OCI-LY7 (cell line): ENCODE results near the gene DHX29. TPM values are rescaled to one million over a fixed set of nuclear protein-coding genes. Genes with fewer than 3 reads are reported as not detected.

Experiments used
- BruUV-seq: library from RNA; stranded (reverse); fragments of 400-500 nt; replicated peaks from 2 replicates; lab custom pipeline; 2021; lab: Mats Ljungman, UMichigan
- CTCF ChIA-PET: fragments of 300-600 bp; sonication (Branson Sonifier 250); formaldehyde crosslinking; loops from one replicate; lab custom pipeline; 2022; ENCODE audit warnings: antibody characterized with exemption; ENCODE audit not compliant: unreplicated experiment; lab: Charles Lee
- POLR2A ChIA-PET: fragments of 300-600 bp; sonication (Branson Sonifier 250); formaldehyde crosslinking; loops from one replicate; lab custom pipeline; 2022; ENCODE audit warnings: antibody characterized with exemption; lab: Charles Lee
- DNase-seq: peaks from one replicate; pipeline ENCODE4 v3.0.0-alpha.2; 2015; ENCODE audit warnings: low spot score
- H2AFZ ChIP-seq: fragments of 200-600 bp; sonication (generic), shearing (Covaris generic); 2 replicates; pipeline ENCODE4 v1.6.1; 2014; ENCODE audit warnings: mild to moderate bottlenecking, antibody characterized with exemption, low read length, moderate library complexity
- H3K27ac ChIP-seq: fragments of 200-600 bp; sonication (generic); 2 replicates; pipeline ENCODE4 v1.5.1; 2014; ENCODE audit warnings: mixed run types, low read depth, mild to moderate bottlenecking, moderate library complexity, low read length, inconsistent platforms; ENCODE audit not compliant: poor library complexity, severe bottlenecking
- H3K36me3 ChIP-seq: fragments of 200-600 bp; sonication (generic); 2 replicates; pipeline ENCODE4 v1.6.1; 2014; ENCODE audit warnings: mild to moderate bottlenecking, antibody characterized with exemption, low read length, moderate library complexity, mixed read lengths; ENCODE audit not compliant: insufficient read depth
- H3K4me1 ChIP-seq: fragments of 200-600 bp; sonication (generic); 2 replicates; pipeline ENCODE4 v1.5.1; 2014; ENCODE audit warnings: mild to moderate bottlenecking, low read length; ENCODE audit not compliant: insufficient read depth, poor library complexity, severe bottlenecking
- H3K4me2 ChIP-seq: fragments of 200-600 bp; sonication (generic); 2 replicates; pipeline ENCODE4 v1.6.1; 2014; ENCODE audit warnings: mild to moderate bottlenecking, low read length
- H3K4me3 ChIP-seq: fragments of 200-600 bp; sonication (generic); 2 replicates; pipeline ENCODE4 v1.5.1; 2014; ENCODE audit warnings: mild to moderate bottlenecking, low read depth, low read length; ENCODE audit not compliant: poor library complexity, severe bottlenecking
- H3K79me2 ChIP-seq: fragments of 200-600 bp; sonication (generic); 2 replicates; pipeline ENCODE4 v1.6.1; 2016; ENCODE audit warnings: low read depth, mild to moderate bottlenecking, low read length, moderate library complexity, mixed read lengths; ENCODE audit not compliant: insufficient read depth
- H3K9me2 ChIP-seq: fragments of 200-600 bp; sonication (generic); 2 replicates; pipeline ENCODE4 v1.6.1; 2016; ENCODE audit warnings: mild to moderate bottlenecking, low read length, mixed read lengths; ENCODE audit not compliant: insufficient read depth
- H3K9me3 ChIP-seq: fragments of 200-600 bp; sonication (generic); 2 replicates; pipeline ENCODE4 v1.6.1; 2014; ENCODE audit warnings: mild to moderate bottlenecking, mixed run types, low read length, mixed read lengths
- H4K20me1 ChIP-seq: fragments of 200-600 bp; sonication (generic); 2 replicates; pipeline ENCODE4 v1.6.1; 2014; ENCODE audit warnings: mild to moderate bottlenecking, antibody characterized with exemption, low read length, moderate library complexity, mixed read lengths; ENCODE audit not compliant: insufficient read depth
- EZH2phosphoT487 ChIP-seq: fragments of 200-600 bp; sonication (generic); IDR thresholded peaks from 2 replicates; pipeline ENCODE4 v1.6.1; 2018; ENCODE audit warnings: low read depth, borderline replicate concordance, mild to moderate bottlenecking, mixed run types, antibody characterized with exemption, low read length, moderate library complexity, mixed read lengths
- intact Hi-C: fragments of 100-400 bp; cut with micrococcal nuclease; formaldehyde crosslinking; loops from one replicate; pipeline ENCODE4 v1.10.0; 2022; ENCODE audit not compliant: unreplicated experiment
- total RNA-seq, 2 experiments: library from RNA; depleted of rRNA in 1 of 2; stranded (reverse); fragments of >200 nt in 1 of 2; shearing (Covaris generic) in 1 of 2; gene quantifications; 2 replicates each; pipeline ENCODE4 v1.2.3, GENCODE V29; 2014 to 2022
- TF ChIP-seq, protein P1 (sequence below): fragments of 200-600 bp; sonication (generic); conservative IDR thresholded peaks from 2 replicates; pipeline ENCODE4 v1.5.1; 2014; ENCODE audit warnings: mild to moderate bottlenecking, antibody characterized with exemption, low read length, moderate library complexity, mixed read lengths

Gene DHX29
- total RNA-seq, 2 experiments from 2014 or later, result 12.7 to 19.9 TPM

DNA sequence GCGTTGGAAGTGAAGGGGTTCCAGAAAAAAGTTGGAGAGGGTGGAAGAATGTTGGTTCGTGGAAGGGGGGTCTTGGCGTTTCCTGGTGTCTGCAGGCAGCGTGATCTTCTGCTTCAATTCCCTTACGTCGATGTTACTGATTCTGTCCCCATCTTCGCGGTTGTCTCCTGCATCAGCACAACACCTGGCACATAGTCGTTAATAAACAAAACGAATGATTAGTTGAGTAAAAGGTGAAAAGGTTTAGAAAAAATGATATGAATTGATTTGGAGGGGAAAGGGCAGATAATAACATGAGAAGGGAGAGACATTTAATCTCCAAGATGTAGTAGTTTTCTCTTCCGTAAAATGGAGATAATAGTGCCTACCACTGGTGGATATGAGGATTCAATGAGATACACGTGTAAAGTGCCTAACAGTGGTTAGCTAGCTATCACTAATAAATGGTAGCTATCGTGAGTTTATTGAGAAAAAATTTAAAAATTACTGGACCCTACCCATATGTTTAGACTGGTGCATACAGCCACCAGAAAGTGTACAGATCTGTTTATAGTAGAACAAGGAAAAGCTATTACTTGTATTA, 851 bp upstream of the DHX29 start:
- intact Hi-C loops, result loop anchor here (5.0 kb wide), 2 partner anchors 81 to 136 kb away; partner anchors contain the start of genes CDC20B and MCIDAS
- BruUV-seq, result TSS peak; percentile 72
- Histone ChIP-seq H3K27ac (peak overlapping the region; percentile 63), H3K4me3 (peak overlapping the region; percentile 91), H3K4me2 (peak overlapping the region; percentile 97), H3K9me2 (no peaks in the 10 kb centered on the region), H2AFZ (peak overlapping the region; percentile 89), H4K20me1 (peaks cover 10% of the 10 kb centered on the region; the same call in 1 of the 2 replicates), H3K36me3 (peaks cover 46% of the 10 kb centered on the region), H3K9me3 (peaks cover 20% of the 10 kb centered on the region), H3K4me1 (peaks cover 42% of the 10 kb centered on the region), H3K79me2 (peaks cover 92% of the 10 kb centered on the region)
- ChIA-PET POLR2A (interaction anchor here (0.6 to 2.2 kb wide), 7 partner anchors 11 to 1379 kb away, joined by 3 to 9 read pairs (median 5); no protein-coding TSS in a partner anchor), CTCF (no interaction called here)
- peak; percentile 56 for DNase-seq
- no peak for TF ChIP-seq EZH2phosphoT487
- TF ChIP-seq, protein P1, sequence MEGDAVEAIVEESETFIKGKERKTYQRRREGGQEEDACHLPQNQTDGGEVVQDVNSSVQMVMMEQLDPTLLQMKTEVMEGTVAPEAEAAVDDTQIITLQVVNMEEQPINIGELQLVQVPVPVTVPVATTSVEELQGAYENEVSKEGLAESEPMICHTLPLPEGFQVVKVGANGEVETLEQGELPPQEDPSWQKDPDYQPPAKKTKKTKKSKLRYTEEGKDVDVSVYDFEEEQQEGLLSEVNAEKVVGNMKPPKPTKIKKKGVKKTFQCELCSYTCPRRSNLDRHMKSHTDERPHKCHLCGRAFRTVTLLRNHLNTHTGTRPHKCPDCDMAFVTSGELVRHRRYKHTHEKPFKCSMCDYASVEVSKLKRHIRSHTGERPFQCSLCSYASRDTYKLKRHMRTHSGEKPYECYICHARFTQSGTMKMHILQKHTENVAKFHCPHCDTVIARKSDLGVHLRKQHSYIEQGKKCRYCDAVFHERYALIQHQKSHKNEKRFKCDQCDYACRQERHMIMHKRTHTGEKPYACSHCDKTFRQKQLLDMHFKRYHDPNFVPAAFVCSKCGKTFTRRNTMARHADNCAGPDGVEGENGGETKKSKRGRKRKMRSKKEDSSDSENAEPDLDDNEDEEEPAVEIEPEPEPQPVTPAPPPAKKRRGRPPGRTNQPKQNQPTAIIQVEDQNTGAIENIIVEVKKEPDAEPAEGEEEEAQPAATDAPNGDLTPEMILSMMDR, result peak; percentile 73

DNA sequence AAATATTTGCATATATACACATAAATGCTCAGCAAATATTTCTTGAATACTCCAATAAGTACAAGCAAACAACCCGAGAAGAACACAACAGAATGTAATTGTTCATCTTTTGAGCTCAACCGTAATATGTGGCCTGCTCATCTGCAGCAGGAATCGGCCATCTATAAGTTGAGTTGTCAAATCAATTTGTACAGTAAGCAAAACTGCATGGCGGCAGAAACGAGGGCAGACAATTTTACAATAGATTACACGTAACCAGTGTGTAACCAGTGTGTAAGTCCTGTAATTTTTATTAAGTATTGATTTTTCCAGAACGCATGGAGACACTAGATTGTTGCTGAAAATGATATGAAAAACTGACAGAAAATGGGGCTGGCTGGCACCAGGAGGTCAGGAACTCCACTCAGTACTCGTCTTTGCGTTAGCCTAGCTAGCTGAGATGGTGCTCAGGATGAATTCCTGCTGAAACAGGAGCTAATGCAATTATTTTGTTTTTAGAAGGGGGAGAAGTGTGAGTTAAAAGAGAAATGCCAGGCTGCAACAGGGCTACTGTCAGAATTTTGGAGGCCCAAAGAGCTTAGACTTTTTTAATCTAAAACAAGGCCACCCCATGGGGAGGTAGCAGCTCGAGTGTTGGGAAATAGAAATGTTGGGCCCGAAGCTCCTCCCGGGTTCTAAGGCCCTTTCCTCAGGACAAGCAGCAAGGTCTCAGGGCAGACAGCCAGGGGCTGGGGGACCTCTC, 682 bp downstream of the DHX29 start:
- TSS peak; percentile 56 for BruUV-seq
- peak overlapping the region; percentile 63 for H3K27ac ChIP-seq
- ChIA-PET POLR2A (interaction anchor here (0.7 to 2.4 kb wide), 14 partner anchors 10 to 1509 kb away, joined by 3 to 15 read pairs (median 4); partner anchors contain the start of genes CCNO and MAP3K1), CTCF (no interaction called here)
- H3K9me3 ChIP-seq, result peaks cover 16% of the 10 kb centered on the region
- intact Hi-C loops, result loop anchor here (5.0 kb wide), 2 partner anchors 80 to 135 kb away; partner anchors contain the start of genes CDC20B and MCIDAS
- H3K79me2 ChIP-seq, result peaks cover 91% of the 10 kb centered on the region
- DNase-seq, result peak; percentile 18
- TF ChIP-seq EZH2phosphoT487, result no peak
- TF ChIP-seq, protein P1, result no peak
- H3K4me1 ChIP-seq, result peaks cover 42% of the 10 kb centered on the region
- H3K36me3 ChIP-seq, result peaks cover 46% of the 10 kb centered on the region
- H4K20me1 ChIP-seq, result peaks cover 6% of the 10 kb centered on the region; the same call in 1 of the 2 replicates
- peak overlapping the region; percentile 89; the same call in 1 of the 2 replicates for H2AFZ ChIP-seq
- no peaks in the 10 kb centered on the region for H3K9me2 ChIP-seq
- peak overlapping the region; percentile 97 for H3K4me2 ChIP-seq
- peak overlapping the region; percentile 91 for H3K4me3 ChIP-seq
